GM19328 (cell line): ENCODE measurements around the gene SLC29A4.
"Not testable (repeated sequence)": the region's sequence is repeated elsewhere in the genome, so short reads cannot be mapped to it uniquely, and the experiment has no call there.

Source experiments
- ATAC-seq: cut with Tn5 transposase; IDR thresholded peaks from one replicate; pipeline ENCODE4 v1.9.1; 2021; ENCODE audit warnings: mild to moderate bottlenecking, moderate library complexity; ENCODE audit not compliant: unreplicated experiment

Gene SLC29A4

GRCh38 chr7:5273831-5274405 lies 8.8 kb upstream of the SLC29A4 start:
- not testable (repeated sequence) for ATAC-seq

- ATAC-seq, result no peak
Measured at GRCh38 chr7:5274441-5274840, 8.3 kb upstream of the SLC29A4 start.

- not testable (repeated sequence) for ATAC-seq
Measured at GRCh38 chr7:5274985-5275431, 7.7 kb upstream of the SLC29A4 start.

- not testable (repeated sequence) for ATAC-seq
Measured at GRCh38 chr7:5275510-5275909, 7.2 kb upstream of the SLC29A4 start.

- not testable (repeated sequence) for ATAC-seq
Measured at GRCh38 chr7:5276123-5276522, 6.6 kb upstream of the SLC29A4 start.

- ATAC-seq, result no peak
Measured at GRCh38 chr7:5276611-5277010, 6.1 kb upstream of the SLC29A4 start.

- no peak for ATAC-seq
Measured at GRCh38 chr7:5278766-5279165, 4.0 kb upstream of the SLC29A4 start.

GRCh38 chr7:5279734-5280133 lies 3.0 kb upstream of the SLC29A4 start:
- ATAC-seq, result no peak

GRCh38 chr7:5281598-5282500 lies 894 bp upstream of the SLC29A4 start:
- not testable (repeated sequence) for ATAC-seq

GRCh38 chr7:5283421-5284303 lies 919 bp downstream of the SLC29A4 start:
- ATAC-seq, result no peak

GRCh38 chr7:5284304-5285281 lies 1.9 kb downstream of the SLC29A4 start:
- ATAC-seq, result no peak

GRCh38 chr7:5286933-5287332 lies 4.2 kb downstream of the SLC29A4 start:
- no peak for ATAC-seq

- ATAC-seq, result not testable (repeated sequence)
Measured at GRCh38 chr7:5287373-5287772, 4.6 kb downstream of the SLC29A4 start.

GRCh38 chr7:5287802-5288201 lies 5.1 kb downstream of the SLC29A4 start:
- ATAC-seq, result no peak

GRCh38 chr7:5288560-5288959 lies 5.8 kb downstream of the SLC29A4 start:
- not testable (repeated sequence) for ATAC-seq

GRCh38 chr7:5289355-5289754 lies 6.6 kb downstream of the SLC29A4 start:
- no peak for ATAC-seq

GRCh38 chr7:5291301-5291700 lies 8.6 kb downstream of the SLC29A4 start:
- no peak for ATAC-seq

GRCh38 chr7:5291711-5292335 lies 9.1 kb downstream of the SLC29A4 start:
- ATAC-seq, result not testable (repeated sequence)

GRCh38 chr7:5294169-5294987 lies 11.6 kb downstream of the SLC29A4 start:
- ATAC-seq, result no peak
